Endothelial cell (in vitro differentiated cells): ENCODE results near the gene MSRB2. TPM values are rescaled to one million over a fixed set of nuclear protein-coding genes. Genes with fewer than 3 reads are reported as not detected.

Experiments
- DNase-seq: peaks from one replicate; pipeline ENCODE4 v3.0.0; 2021; ENCODE audit warnings: low spot score
- H3K27ac Mint-ChIP-seq: one replicate; pipeline ENCODE4 v1.8.0; 2021; ENCODE audit warnings: mixed read lengths, inconsistent platforms; ENCODE audit not compliant: unreplicated experiment
- H3K27me3 Mint-ChIP-seq: one replicate; pipeline ENCODE4 v1.8.0; 2021; ENCODE audit warnings: mild to moderate bottlenecking, moderate library complexity, mixed read lengths, inconsistent platforms; ENCODE audit not compliant: unreplicated experiment
- H3K36me3 Mint-ChIP-seq: one replicate; pipeline ENCODE4 v1.8.0; 2021; ENCODE audit warnings: mild to moderate bottlenecking, low read depth, mixed read lengths, inconsistent platforms; ENCODE audit not compliant: unreplicated experiment
- H3K4me1 Mint-ChIP-seq: one replicate; pipeline ENCODE4 v1.8.0; 2021; ENCODE audit warnings: mild to moderate bottlenecking, mixed read lengths, inconsistent platforms; ENCODE audit not compliant: unreplicated experiment
- H3K4me3 Mint-ChIP-seq: one replicate; pipeline ENCODE4 v1.8.0; 2021; ENCODE audit warnings: mild to moderate bottlenecking, mixed read lengths, inconsistent platforms; ENCODE audit not compliant: unreplicated experiment
- H3K9me3 Mint-ChIP-seq: one replicate; pipeline ENCODE4 v1.8.0; 2021; ENCODE audit warnings: mixed read lengths, inconsistent platforms; ENCODE audit not compliant: unreplicated experiment
- CTCF ChIP-seq: fragments of 200-600 bp; sonication (generic); IDR thresholded peaks from one replicate; pipeline ENCODE4 v1.5.0; 2021; ENCODE audit warnings: antibody characterized with exemption; ENCODE audit not compliant: unreplicated experiment
- total RNA-seq: library from RNA; stranded (reverse); fragmentation: NEBNext Ultra II Directional; extraction: Animal tissue kit (Norgen Biotek cat#: 25700); gene quantifications from one replicate; pipeline ENCODE4 v1.2.1, GENCODE V29; 2021; ENCODE audit not compliant: unreplicated experiment

The MSRB2 gene
- total RNA-seq, 1 donor from 2014 or later: 29.9 TPM

GRCh38 chr10:23114228-23114850 lies 19.0 kb downstream of the MSRB2 start:
- Mint-ChIP-seq H3K36me3 (peaks cover 22% of the 10 kb centered on the region), H3K4me1 (peaks cover 8% of the 10 kb centered on the region), H3K27me3 (no peaks in the 10 kb centered on the region), H3K9me3 (no peaks in the 10 kb centered on the region), H3K27ac (no peak overlapping the region), H3K4me3 (no peak overlapping the region)
- TF ChIP-seq CTCF: no peak
- no peak for DNase-seq

GRCh38 chr10:23116486-23117205 lies 21.3 kb downstream of the MSRB2 start:
- Mint-ChIP-seq H3K27ac (no peak overlapping the region), H3K36me3 (peaks cover 28% of the 10 kb centered on the region), H3K27me3 (no peaks in the 10 kb centered on the region), H3K4me1 (peaks cover 3% of the 10 kb centered on the region), H3K4me3 (no peak overlapping the region), H3K9me3 (no peaks in the 10 kb centered on the region)
- DNase-seq: no peak
- no peak for TF ChIP-seq CTCF

GRCh38 chr10:23120001-23120934 lies 24.9 kb downstream of the MSRB2 start:
- H3K27ac Mint-ChIP-seq: no peak overlapping the region
- no peak for TF ChIP-seq CTCF
- DNase-seq: no peak
- H3K27me3 Mint-ChIP-seq: no peaks in the 10 kb centered on the region
- peaks cover 13% of the 10 kb centered on the region for H3K36me3 Mint-ChIP-seq
- no peak overlapping the region for H3K4me3 Mint-ChIP-seq
- no peaks in the 10 kb centered on the region for H3K9me3 Mint-ChIP-seq
- H3K4me1 Mint-ChIP-seq: no peaks in the 10 kb centered on the region

- no peak for TF ChIP-seq CTCF
- Mint-ChIP-seq H3K27me3 (no peaks in the 10 kb centered on the region), H3K9me3 (no peaks in the 10 kb centered on the region), H3K4me1 (no peaks in the 10 kb centered on the region), H3K4me3 (no peak overlapping the region), H3K36me3 (peaks cover 13% of the 10 kb centered on the region), H3K27ac (no peak overlapping the region)
- DNase-seq: no peak
These were observed 25.8 kb downstream of the MSRB2 start for GRCh38 chr10:23121135-23121534.
